Glomerular visceral epithelial cell (primary cell): ENCODE data around the gene PGRMC2.

Experiments
- DNase-seq: peaks from one replicate; pipeline ENCODE4 v3.0.0-alpha.2; 2016; ENCODE audit errors: extremely low spot score

Gene PGRMC2

DNA sequence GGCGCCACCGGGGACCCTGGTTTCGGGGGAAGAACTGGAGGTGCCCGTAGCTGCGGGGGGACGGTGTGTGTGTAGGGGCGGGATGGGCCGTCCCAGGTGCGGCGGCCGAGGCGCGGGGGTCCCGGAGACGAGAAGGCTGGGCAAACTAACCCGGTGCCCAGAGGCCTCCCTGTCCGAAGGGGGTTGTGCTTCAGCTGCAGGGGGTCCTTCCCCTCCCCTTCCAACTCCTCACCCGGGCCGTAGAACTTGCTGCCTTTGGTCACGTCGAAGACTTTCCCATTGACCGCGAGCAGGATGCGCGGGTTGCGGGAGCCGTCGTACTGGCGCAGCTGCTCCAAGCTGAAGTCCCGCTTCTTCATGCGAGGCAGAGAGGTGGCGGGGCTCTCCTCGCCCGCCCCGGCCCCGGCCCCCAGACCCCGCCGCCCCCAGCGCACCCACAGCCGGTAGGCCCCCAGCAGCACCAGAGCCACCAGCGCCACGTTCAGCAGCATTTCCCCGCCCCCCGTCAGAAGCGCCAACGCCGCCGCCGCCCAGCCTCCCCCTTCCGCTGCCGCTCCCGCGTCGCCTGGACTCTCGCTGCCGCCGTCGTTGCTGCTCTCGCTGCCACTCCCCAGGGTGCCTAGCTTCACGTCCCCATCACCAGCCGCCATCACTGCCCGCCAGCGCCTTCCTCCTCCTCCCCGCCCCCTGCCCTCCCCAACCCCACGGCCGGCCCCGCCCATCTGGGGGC lies at the start of gene PGRMC2:
PGRMC2 (minus strand) TSS at position 673 of the 730 bp plus-strand sequence; CDS start at position 650, 23 bp downstream.
- DNase-seq, result peak; percentile 55

DNA sequence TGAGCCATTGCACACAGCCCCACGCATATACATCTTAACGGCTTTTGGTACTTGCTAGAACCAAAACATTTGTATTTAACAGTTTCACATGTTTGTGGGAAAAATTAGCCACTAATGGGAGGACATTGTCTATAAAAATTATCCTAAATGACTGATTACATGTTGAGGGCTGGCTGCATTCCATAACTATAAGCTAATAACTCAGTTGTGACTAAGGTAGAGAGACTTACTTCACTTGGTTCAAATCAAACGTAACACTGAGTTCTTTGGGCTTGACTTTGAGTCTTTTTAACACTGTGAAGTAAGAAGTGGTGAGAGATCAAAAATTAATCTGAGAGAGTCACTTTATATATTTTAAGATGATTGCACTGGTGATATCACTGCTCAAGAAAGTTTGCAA lies 47.9 kb upstream of the PGRMC2 start:
- no peak for DNase-seq

GRCh38 chr4:128334256-128334655 lies 46.6 kb upstream of the PGRMC2 start:
- no peak for DNase-seq

DNA sequence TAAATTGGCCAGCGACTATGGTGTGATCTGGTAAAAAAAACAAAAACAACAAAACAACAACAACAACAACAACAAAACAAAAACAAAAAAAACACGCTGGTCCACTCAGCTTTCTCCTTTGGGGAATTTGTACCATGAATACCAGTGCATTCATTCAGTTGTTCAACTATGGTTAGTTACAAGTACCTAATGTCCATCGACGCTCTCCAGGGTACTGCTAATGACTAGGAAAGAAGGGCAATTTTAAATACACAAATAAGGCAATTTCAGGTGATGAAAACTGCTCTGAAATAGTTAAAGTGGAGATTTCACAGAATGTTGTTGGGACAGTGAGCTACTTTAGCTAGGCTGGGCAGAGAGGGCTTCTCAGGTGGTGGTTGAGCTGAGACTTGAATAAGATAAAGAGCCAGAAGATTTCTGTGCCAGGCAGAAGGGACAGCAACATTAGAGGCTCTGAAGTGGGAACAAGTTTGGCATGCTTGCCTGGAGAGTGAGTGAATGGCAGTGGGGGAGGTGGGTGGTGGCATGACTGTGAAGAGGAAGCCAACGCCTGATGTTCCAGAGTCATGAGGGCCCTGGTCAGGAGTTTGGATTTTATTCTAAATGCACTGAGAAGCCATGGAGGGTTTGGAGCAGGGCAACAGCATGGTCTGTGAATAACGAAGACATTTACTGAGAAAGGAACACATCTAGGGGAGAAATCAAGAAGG lies 45.9 kb upstream of the PGRMC2 start:
- no peak for DNase-seq

- DNase-seq, result no peak
Measured at GRCh38 chr4:128332081-128332480, 44.5 kb upstream of the PGRMC2 start.

DNA sequence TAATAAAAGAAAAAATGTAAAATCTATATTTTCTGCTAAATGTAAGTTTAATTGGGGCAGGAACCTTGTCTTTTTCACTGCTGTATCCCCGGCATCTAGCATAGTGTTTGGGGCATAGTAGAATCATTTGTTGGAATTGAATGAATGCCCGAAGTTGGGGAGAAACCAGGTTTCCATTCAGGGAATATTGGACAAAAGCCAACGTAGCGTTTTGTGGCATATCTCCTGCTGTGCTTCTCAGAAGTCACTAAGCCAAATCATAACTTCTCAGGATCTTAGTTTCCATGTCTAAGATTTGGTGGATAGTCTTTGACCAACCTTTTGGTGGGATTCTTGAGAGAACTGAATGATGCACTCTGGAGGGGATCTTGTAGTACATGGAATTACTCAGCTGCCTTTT lies 42.0 kb upstream of the PGRMC2 start:
- no peak for DNase-seq

- DNase-seq, result no peak
Measured at GRCh38 chr4:128328106-128328505, 40.5 kb upstream of the PGRMC2 start.

GRCh38 chr4:128323401-128323800 lies 35.8 kb upstream of the PGRMC2 start:
- no peak for DNase-seq

DNA sequence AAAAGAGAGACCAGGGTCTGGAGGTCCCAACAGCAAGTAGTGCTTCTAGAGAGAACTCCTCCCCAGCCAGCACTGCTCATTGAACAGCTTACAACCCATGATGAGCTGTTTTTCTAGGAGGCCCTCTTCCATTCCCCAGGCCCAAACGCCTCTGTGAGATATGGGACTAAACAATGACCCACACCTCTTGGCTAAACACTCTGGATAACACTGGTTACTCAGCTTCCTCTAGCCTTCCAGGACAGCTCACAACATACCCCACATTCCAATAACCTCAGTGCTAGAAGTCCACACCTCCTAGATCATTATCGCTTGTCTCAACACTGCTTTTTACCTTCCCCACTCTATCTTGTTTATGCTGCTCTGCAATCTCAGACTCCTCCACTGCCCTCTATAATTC lies 35.4 kb upstream of the PGRMC2 start:
- peak; percentile 73 for DNase-seq

GRCh38 chr4:128322311-128322710 lies 34.7 kb upstream of the PGRMC2 start:
- peak; percentile 20 for DNase-seq

DNA sequence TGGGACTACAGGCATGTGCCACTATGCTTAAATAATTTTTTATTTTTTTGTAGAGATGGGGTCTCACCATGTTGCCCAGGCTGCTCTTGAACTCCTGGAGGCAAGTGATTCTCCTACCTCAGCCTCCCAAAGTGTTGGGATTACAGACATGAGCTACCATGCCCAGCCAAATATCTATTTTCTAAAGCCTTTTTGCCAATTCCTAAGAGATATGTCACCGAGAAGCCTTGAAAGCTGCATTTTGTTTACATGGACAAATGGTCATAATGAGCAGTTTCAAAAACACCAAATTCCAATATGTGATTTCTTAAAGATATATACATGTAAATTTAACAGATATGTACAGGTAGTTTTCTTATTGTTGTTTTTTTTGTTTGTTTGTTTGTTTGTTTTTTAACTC lies 33.0 kb upstream of the PGRMC2 start:
- DNase-seq, result no peak

DNA sequence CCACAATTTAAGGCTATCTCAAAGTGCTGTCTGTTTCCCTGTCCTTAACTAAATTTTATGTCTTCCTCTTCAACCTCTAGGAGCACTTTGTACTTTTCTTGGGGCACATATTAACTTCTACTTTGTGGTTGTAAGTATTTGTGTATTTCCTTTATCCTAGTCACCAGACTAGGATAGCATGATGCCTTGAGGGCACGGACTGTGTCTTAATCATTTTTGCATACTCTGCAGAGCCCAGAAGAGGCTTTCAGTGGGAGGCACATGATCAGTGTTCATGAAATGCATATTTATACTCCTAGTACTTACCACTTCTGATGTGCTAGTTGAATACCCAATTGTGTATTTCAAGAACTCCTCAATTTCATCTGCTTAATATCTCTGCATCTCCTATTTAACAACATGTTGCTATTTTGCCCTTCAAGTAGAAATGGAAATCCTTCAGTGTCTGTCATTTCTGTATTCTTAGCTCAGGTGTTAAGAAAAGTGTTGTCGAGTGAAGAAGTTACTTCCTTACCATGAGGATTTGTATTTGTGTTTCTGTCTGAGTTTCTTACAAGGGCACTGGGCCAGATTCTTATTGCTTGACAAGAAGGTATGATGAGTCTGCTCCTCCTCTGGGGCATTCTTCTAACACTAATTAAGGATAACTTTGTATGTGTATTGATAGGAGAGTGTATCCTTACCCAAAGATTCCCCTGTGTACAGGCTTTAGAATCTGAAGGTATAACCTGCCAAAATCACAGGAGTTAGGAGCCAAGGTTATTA lies 28.3 kb upstream of the PGRMC2 start:
- DNase-seq, result no peak

DNA sequence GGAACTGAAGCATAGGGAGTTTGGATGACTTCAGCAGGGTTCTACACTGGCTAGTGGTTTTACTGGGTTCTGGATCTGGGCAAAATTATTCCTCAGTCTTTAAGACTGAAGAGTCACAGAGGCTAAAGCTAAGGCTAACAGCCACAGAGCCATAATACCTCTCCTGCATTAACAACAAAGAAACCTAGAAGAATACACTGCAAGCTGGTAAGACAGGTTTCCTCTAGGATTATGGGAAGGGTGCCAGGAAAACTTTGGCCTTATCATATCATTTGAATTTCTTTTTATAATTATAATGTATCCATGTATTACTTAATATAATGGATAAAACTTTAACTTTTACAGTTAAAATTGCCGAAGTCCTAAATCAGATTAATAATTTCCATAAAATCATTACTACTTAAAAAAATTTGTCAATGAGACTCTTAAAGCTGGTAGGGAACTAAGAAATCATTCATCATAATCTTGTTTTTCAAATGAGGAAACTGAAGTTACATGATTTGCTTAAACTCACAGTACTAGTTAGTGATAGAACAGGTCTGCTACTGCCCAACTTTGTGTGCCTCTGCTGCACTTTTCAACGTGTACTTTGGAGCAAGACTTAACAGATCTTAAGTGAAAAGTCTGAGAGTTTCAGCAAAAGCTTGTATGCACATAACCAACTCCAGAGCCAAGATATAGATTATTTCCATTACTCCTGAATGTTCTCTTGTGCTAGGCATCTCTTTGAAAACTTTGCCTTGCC lies 24.2 kb upstream of the PGRMC2 start:
- DNase-seq, result no peak

DNA sequence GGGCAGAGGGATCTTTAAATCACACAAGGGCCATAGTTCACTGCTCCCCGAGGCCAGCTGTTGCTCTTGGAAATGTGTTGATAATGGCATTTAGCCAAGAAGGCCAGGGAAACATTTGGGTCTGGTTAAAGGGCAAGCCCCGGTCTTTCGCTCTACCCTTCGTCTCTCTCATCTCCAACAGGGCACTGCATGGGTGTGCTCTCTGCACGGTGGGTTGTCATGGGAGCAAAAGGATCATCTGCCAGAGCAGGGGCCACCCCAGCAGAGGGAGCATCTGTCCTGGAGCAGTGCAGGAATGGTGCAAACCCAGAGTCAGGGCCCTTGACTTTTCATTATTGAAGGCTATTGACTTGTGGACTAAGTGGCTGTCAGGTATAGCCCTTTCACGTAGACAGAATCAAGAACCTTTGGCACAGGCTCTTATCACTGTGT lies 22.7 kb upstream of the PGRMC2 start:
- peak; percentile 29 for DNase-seq

- no peak for DNase-seq
Measured at GRCh38 chr4:128309585-128309984, 22.0 kb upstream of the PGRMC2 start.

DNA sequence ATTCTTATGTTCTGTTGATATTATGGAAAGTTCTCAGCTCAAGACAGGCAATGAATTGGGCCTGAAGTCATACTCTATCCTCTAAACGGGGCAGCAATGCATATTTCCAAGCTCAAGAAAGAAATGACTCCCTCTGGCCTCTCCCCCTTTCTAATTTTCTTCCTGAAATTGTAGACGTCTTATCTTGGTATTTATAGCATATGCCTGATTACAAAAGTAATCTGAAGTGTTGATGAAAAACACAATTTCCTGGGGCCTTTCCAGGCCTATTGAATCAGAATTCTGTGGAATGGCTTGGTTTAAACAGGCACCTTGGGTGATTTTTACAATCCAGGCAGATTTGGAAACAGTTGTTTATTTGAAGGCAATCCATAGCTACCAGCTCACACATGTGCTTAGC lies 21.4 kb upstream of the PGRMC2 start:
- no peak for DNase-seq

- no peak for DNase-seq
Measured at GRCh38 chr4:128307123-128307571, 19.5 kb upstream of the PGRMC2 start.

DNA sequence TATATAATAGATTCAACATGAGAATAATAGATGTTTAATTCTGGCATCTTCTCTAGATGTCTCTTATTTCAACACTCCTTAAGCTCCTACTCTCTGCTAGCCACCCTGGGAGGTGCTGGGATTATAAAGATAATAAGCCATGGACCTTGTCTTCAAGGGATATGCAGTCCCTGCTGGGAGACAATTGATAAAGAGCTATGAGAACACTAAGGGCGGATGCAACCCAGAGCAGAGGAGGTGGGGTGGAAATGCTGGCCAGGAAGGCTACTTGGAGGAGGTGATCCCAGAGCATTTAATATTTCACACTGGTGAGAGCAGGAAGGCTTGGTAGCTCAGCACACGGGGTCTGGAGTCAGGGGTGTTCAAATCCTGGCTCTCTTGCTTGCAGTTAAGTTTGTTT lies 18.3 kb upstream of the PGRMC2 start:
- DNase-seq, result no peak

GRCh38 chr4:128303986-128304385 lies 16.4 kb upstream of the PGRMC2 start:
- no peak for DNase-seq

GRCh38 chr4:128303405-128303785 lies 15.8 kb upstream of the PGRMC2 start:
- no peak for DNase-seq

- no peak for DNase-seq
Measured at GRCh38 chr4:128301979-128302378, 14.4 kb upstream of the PGRMC2 start.

DNA sequence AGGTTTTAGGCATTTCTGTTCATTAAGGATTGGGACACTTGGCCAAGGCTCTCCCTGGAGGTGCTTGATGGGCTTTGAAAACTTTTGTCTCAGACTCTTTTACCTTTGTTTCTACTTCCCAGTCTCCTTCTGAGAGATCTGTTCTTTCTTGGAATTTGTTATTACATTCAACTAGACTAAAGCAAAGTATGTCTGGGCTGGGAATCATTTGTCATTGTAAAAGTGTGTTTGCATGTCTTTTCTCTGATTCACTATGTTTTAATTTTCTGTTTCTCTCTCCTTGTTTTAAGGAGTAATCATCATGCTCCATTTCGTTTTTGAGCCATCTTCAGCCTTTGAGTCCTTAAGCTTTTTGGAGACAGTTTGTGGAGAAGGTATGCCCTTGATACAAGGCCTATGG lies 12.2 kb upstream of the PGRMC2 start:
- DNase-seq, result no peak
